HG03558 (cell line): ENCODE data around the gene C9orf78.

Experiments used
- ATAC-seq: cut with Tn5 transposase; IDR thresholded peaks from one replicate; pipeline ENCODE4 v1.9.1; 2021; ENCODE audit warnings: moderate number of reproducible peaks; ENCODE audit not compliant: unreplicated experiment; ENCODE audit errors: extremely low read depth

The C9orf78 gene

DNA sequence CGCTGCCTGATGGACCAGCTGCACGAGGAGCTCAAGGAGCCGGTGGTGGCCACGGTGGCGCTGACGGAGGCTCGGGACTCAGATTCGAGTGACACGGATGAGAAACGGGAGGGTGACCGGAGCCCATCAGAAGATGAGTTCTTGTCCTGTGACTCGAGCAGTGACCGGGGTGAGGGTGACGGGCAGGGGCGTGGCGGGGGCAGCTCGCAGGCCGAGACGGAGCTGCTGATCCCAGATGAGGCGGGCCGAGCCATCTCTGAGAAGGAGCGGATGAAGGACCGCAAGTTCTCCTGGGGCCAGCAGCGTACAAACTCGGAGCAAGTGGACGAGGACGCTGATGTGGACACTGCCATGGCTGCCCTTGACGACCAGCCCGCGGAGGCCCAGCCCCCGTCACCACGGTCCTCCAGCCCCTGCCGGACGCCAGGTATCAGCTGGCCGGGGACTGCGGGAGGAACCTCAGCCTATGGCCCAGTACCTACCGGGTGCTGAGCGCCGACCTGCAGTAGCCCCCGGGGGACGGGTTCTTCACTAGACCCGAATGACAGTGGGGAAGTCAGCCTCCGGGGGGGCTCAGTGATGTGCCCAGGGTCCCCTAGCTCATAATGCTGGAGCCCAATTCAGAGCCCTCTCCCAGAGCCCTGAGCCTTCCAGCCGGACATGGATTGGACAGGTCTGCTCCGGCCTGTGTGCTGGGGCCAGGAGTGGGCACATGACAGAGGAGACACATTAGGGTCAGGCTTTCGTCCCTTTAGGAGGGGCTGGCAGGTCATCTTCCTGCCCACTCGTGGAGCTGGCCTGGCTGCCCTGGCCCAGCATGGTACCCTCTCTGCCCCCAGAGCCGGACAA lies 33.2 kb upstream of the C9orf78 start:
- ATAC-seq = no peak

DNA sequence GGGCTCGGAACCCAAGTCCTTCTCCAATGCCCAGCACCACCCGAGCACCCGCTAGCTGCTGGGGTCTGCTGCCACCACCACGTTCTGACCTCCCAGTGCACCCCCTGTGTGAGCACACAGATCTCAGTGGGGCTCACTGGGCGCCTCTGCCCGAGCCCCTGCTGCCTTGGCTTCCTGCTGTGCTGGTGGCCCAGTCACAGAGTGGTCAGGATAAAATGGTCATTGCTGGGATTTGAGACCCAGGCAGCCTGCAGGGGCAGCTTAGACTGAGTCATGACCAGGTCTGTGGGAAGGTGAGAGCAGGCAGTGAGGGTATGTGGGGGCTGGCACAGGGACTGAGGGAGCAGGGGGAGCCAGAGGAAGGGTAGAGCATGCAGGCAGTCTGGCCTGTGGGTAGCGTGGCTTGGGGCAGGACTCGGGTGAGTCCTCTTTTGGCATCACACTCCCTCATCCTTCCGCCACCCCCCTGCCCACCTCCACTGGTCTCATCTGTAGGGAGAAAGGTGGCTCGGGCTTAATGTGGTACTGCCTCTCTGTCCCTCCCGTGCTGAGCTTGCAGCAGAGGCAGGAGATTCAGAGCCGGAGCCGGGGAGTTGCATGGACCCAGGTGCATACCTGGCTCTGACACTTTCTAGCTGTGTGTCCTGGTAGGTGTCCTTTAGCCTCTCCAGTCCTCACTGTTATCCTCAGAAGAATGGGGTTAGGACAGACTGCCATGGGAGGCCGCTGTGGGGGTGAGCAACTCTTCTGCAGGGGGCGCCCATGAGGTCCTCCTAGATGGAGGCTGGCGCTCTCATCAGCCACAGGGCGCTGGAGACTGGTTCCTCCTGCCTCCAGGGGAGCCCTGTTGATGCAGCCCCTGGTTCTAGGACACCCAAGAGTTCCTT lies 32.3 kb upstream of the C9orf78 start:
- ATAC-seq = no peak

DNA sequence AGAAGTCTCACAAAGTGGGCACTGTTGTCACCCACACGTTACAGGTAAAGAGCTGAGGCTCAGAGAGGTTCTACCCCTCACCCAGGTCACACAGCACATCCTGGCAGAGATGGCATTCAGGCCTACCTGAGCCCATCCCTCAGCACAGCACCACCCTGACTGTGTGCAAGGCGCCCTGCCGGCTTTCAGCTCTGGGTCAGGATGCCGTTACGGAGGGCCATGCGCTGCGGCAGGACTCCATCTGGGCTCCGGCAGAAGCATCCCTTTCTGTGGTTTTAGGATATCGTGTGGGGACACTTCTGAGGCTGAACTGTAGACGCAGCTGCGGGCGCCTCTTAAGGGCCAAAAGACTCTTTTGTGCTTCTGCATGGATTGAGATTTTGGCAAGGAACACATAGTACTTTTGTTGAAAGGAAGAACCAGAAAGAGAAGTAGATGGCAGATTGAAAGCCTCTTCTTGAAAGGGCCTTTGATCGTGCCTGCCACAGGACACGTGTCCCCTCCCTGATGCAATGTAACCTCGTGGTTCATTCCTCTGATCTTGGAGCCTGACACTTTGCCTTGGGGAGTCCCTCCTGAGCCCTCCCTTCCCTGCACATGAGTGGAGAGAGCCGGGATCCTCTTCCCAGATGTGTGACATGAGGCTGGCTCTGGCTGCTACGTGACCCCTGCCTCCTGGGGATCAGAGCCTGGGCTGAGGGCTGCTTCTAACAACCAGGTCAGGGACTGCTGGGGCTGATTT lies 31.5 kb upstream of the C9orf78 start:
- ATAC-seq = no peak

DNA sequence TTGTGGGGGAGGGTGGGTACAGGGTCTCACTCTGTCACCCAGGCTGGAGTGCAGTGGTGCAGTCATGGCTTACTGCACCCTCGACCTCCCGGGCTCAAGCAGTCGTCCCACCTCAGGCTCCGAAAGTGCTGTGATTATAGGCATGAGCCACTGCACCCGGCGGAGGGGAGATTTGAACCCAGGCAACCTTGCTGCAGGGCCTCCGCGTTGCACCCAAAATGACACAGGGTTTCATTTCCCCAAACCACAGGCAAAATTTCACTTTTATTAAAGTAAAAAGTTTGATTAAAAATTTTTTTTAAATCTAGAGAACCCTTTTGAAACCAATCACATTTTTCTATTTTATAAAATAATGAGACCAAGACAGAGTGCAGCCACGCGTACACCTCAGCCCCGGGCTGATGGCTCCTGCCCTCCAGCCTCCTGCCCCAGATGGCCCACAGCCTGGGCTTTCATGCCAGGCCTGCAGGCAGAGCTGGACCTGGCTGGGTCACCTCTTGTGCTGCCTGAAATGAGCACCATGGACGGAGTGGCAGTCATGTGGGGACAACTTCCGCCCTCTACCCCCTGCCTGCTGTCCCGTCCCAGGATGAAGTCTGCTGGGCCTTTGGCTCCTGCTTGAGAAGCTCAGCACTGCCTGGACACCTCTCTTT lies 30.7 kb upstream of the C9orf78 start:
- no peak for ATAC-seq

DNA sequence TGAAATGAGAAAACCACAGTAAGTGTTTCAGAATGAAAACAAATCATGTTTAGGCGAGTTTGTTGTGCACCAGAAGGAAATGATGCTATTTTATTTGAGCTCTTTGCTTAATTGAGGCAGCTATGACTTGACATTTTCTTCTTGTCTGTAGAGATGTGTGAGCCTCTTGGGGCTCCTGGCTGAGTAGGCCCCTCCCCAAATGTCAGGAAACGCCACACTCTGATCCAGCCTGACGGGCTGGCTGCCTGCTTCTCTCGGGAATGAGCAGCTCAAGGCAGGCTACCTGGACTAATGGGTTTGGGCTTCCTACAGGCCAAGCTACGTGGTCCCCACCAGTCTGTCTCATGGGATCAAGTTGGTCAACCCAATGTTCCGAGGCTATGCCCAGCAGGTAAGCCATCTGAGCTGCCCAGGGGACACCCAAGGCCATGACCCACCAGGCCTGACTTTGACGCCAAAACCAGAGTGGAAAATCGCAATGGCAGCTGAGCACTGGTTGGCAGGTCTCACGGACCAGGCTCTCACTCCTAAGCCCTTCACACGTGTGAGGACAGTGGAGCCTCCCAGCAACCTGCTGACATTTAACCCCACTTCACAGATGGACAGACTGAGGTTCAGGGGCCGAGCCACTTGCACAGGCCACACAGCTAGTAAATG lies 30.0 kb upstream of the C9orf78 start:
- no peak for ATAC-seq

DNA sequence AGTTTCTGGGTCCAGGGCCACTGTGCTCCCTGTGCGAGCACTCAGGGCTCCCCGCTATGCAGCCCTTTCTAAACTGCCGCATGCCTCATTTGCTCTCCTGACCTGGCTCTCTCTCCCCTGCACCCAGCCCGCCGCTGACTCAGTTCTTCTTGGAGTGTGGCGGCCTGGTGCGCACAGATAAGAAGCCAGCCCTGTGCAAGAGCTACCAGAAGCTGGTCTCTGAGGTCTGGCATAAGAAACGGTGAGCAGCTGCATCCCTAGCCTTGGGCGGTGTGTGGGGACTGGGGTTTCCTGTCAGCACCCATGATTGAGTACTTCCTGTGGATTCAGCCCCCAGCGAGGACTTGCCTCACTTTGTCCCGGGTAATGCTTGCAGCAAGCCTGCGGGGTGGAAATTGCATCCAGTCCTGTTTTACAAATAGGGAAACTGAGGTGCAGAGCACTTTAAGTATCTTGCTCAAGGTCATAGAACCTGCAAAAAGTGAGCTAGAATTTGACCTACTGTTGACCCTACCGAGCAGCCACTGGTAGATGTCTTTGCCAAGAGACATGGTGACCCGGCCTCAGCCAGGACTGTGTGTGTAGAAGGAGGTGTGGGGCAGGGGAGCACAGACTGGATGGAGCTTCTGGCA lies 28.1 kb upstream of the C9orf78 start:
- no peak for ATAC-seq

DNA sequence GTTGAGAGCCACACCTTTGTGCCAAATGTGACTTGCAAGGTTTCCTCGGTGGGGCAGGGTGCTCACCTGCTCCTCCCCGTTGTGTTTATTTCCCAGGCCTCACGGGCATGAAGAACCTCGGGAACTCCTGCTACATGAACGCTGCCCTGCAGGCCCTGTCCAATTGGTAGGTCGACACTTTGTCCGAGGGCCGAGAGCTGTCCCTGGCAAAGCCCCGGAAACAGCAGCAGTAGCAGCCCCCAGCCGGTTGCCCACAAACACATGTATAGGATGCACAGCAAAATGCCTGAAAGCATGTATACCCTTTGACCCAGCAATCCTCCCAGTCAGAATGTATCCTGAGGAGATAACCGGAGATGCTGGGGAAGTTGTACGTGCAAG lies 26.4 kb upstream of the C9orf78 start:
- no peak for ATAC-seq

DNA sequence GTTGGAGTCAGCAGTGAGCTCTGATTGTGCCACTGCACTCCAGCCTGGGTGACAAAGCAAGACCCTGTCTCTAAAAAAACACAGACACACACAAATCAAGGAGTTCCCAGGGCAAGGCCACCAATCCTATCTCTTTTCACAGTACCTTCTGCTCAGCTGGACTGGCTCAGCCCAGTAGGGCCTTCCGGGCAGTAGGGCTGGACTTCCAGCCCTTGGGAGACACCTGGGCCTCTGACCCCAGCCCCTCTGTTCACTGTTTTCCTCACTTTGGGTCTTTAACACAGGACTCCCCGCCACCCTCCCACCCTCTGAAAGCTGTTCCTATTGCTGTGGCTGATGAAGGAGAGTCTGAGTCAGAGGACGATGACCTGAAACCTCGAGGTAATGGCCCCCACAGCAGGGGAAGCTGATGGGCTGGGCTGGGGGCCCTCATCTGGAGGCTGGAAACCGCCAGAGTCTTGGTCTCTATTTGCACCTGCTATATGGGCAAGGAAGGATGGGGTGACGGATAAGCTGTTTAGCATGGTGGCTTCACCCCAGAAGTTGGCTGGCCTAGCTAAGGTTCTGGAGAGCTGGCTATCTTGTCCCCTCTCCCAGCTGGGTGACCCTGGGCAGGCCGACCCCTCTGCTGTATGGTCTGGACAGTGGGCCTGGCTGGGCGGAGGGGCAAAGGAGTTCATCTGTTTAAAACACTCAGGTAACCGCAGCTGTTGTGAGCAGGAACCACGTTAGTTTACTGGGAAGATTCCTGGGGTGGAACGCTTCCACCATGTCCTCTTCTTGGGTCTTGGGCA lies 25.8 kb upstream of the C9orf78 start:
- no peak for ATAC-seq

DNA sequence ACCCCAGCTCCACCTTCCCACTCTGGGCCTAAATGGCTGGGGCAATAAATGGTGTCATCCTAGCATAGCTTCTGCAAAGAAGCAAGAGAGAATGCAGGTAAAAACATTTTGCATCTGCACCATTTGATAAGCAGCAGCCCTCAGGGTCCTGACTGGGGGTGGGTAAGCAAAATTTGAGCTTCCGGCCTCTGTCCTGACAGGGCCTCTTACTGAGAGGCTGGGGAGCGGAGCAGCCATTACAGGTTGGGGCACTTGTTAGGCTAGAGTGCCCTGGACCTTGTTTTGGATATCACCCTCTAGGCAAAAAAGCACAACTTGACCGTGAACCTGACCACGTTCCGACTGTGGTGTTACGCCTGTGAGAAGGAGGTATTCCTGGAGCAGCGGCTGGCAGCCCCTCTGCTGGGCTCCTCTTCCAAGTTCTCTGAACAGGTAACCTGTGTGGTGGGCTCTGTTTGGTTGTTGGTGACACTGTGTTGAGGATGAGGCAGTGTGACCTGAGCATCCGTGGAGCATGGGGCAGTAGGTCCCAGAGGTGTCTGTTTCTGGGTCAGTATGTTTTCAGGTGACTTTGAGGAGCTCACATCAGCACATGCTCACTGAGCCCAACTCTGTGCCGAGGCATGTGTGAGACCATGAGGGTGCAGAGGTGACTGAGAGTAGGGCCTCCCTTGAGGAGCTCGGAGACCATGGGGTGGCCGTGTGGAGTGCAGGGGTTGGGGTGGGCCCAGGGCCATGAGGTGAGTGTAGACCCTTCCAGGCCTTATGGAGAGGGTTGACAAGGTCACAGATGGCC lies 23.3 kb upstream of the C9orf78 start:
- no peak for ATAC-seq

DNA sequence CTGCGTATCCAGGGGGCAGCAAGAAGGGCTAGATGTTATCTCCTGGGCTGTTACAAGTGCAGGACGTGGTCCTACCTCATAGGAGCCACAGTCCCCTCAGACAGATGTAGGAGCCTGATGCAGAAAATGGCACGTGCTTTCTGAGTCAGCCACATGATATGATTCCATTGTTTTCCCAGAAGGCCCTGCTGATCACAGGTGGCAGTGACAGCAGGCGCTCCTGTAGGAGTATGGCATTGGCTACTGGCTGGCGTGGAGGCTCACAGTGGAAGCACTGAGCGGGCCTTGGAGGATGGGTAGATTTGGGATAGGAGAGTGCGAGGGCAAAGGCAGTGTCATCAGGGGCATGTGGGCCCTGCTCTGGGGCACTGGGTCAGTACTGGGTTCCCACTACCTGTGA lies 22.1 kb upstream of the C9orf78 start:
- ATAC-seq = no peak

DNA sequence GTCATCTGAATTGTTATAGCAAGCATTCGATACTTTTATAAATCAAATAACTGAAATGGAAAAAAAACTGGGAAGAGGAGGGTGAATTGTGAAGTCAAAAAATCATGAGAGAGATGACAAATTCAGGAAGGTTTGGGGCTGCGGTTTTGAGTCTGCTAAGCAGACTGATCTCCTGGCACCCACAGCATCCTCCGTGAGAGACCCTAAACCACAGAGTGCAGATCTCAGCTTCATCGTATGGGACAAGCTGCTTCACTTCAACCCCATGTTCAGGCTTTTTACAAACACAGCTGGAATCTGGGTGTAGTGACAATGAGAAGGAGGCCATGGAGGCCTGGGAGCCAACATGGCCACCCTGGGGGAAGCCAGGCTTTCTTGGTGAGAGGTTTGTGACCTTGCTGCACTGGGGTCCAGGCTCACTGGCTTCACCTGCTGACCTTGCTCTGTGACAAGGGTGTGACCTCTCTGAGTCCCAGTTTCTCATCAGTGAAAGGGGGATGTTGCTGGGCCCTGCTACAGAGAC lies 19.6 kb upstream of the C9orf78 start:
- no peak for ATAC-seq

DNA sequence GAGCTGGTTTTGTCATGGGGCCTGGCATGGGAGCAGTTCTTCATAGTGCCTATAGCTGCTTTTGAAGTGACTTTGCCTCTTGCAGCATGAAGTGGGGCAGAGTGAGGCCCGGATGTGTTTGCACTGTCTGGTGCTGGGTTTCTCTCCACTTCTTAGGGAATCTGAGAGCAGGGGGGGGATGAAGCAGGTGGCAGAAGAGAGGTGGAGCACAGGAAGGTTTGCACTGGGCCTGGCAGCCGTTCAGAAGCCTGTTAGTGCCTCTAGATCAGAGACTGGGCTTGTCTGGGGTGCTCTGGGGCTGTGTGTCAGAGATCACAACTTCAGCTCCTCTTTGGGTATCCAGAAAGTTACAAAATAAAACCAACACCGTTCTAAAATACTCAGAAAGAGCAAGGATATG lies 18.5 kb upstream of the C9orf78 start:
- no peak for ATAC-seq

DNA sequence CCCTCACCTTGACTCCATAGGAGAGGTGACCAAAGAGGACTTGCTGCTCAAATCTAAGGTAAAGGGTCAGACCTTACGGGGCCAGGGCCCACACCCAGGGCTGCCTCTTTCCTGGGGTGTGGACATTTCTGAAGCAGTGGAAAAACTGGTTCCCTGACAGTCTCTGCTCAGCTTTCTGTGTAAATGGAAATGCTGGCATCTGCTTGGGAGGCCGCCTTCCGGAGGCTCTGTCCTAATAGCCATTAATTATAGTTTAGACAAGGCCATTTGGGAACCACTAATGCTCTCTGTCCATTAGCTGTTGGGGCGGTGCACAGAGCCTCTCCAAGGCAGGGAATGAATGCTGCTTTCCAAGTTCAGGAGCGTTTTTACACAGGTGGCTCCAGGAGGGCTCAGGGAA lies 17.5 kb upstream of the C9orf78 start:
- ATAC-seq = no peak

DNA sequence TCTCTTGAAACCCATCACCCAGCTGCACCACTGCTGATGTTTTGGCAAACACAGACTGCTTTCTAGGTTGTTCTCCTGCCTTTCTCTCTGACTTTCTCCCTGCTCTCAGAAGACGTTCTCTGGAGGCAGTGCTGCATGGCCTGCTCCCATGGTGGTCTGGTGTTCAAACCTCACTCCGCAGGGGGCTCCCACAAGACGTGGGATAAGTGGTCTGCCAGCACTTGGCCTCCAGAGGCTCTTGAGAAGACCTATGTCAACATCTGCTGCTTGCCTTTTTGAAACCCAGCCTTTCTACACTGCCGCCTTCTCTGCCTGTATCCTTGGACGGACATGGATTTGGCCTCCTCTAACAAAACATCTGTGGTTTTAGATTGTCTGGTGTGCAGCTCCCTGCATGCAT lies 16.7 kb upstream of the C9orf78 start:
- ATAC-seq = no peak

DNA sequence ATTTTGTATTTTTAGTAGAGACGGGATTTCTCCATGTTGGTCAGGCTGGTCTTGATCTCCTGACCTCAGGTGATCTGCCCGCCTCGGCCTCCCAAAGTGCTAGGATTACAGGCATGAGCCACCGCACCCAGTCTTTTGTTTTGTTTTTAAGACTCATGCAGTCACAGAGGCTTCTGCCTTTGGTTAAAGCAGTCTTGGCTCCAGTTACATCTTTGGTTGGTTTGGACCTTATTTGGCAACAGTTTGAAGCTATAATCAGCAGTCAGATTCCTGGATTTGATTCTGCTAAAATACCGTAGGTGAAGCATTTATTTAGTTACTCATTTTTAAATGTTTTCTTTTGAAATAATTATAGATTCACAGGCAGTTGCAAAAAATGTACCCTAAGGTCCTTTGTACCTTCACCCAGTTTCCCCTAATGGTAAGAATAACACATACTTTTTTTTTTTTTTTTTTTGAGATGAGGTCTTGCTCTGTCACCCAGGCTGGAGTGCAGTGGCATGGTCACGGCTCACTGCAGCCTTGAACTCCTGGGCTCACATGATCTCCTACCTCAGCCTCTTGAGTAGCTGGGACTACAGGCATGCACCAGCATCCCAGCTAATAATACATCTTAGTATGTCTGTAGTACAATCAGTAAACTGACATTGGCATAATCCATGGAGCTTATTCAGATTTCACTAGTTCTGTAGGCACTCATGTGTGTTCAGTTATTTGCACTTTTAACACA lies 15.9 kb upstream of the C9orf78 start:
- ATAC-seq = no peak

DNA sequence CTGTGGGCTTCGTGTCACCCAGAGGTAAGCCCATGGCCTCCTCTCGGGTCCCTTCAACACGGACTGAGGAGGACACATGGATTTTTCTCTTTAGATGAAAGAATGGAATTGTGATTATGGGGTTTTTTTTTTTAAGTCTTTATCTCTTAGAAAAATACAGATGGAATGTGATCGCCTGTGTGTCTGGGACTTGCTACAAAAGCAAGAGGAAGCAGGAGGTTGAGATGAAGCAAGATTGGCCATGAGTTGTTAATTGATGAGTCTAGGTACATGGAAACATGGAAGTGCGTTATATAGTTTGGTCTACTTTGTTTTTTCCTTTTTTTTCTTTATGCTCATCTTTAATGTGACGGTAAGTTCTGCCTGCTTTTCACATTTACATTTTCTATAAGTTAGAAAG lies 14.8 kb upstream of the C9orf78 start:
- ATAC-seq = no peak
